Prostate gland (tissue), 2 donors: ENCODE measurements around the gene KCTD21.

Experiments used
- POLR2A ChIP-seq: fragments of 450-650 bp; IDR thresholded peaks from one replicate; pipeline ENCODE4 v1.6.1; 2016; ENCODE audit warnings: antibody characterized with exemption, mild to moderate bottlenecking
- TF ChIP-seq, protein P1 (sequence below), 4 experiments: fragments of 200-600 bp in 2 of 4; fragments of 450-650 bp in 2 of 4; sonication (generic) in 2 of 4; IDR thresholded peaks; 1 replicate in 3 of 4; 2 replicates in 1 of 4; pipeline ENCODE4 v1.5.1; 2016 to 2019; ENCODE audit warnings: antibody characterized with exemption in 4 of 4, mild to moderate bottlenecking in 2 of 4, moderate library complexity in 2 of 4

DNA sequence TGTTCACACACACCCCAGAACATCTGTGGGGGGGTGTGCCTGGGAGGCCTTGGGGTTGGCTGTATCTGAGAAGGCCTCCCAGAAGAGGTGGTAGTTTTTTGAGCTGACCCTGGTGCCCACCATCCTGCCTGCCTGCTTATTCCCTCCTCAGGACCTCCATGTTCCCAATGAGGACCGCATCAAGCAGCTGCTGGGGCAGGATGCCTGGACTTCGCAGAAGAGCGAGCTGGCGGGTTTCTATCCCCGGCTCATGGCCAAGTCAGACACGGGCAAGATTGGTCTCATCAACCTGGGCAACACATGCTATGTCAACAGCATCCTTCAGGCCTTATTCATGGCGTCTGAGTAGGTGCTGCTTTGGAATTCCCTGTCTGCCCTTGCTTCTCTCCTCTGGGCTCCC, 17.3 kb upstream of the KCTD21 start:
- TF ChIP-seq, protein P1, sequence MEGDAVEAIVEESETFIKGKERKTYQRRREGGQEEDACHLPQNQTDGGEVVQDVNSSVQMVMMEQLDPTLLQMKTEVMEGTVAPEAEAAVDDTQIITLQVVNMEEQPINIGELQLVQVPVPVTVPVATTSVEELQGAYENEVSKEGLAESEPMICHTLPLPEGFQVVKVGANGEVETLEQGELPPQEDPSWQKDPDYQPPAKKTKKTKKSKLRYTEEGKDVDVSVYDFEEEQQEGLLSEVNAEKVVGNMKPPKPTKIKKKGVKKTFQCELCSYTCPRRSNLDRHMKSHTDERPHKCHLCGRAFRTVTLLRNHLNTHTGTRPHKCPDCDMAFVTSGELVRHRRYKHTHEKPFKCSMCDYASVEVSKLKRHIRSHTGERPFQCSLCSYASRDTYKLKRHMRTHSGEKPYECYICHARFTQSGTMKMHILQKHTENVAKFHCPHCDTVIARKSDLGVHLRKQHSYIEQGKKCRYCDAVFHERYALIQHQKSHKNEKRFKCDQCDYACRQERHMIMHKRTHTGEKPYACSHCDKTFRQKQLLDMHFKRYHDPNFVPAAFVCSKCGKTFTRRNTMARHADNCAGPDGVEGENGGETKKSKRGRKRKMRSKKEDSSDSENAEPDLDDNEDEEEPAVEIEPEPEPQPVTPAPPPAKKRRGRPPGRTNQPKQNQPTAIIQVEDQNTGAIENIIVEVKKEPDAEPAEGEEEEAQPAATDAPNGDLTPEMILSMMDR (IDR thresholded peaks at IDR 0.05) = no peak
- TF ChIP-seq POLR2A = no peak
